Measurements from ENCODE around the gene TULP4.

- no peak for TF ChIP-seq CTCF (IDR thresholded peaks at IDR 0.05)
- no peak for TF ChIP-seq TEAD4 (CRISPR knock-in tag; IDR thresholded peaks at IDR 0.05)
- no peak for TF ChIP-seq ZNF317 (CRISPR knock-in tag; IDR thresholded peaks at IDR 0.05; ENCODE audit: borderline replicate concordance, low read depth)
- TF ChIP-seq ATF3 (CRISPR knock-in tag; conservative IDR thresholded peaks at IDR 0.05): no peak
- no peak for TF ChIP-seq JUN (CRISPR knock-in tag; IDR thresholded peaks at IDR 0.05)
- TF ChIP-seq TCF7 (CRISPR knock-in tag; IDR thresholded peaks at IDR 0.05; ENCODE audit: low read depth): no peak
- no peak for TF ChIP-seq MAX (CRISPR knock-in tag; IDR thresholded peaks at IDR 0.05)
- no peak for TF ChIP-seq PREB (CRISPR knock-in tag; IDR thresholded peaks at IDR 0.05; ENCODE audit: borderline replicate concordance)
- no peak for TF ChIP-seq OVOL2 (CRISPR knock-in tag; IDR thresholded peaks at IDR 0.05; ENCODE audit: borderline replicate concordance)
- TF ChIP-seq NR1H2 (CRISPR knock-in tag; IDR thresholded peaks at IDR 0.05): no peak
- no peak for TF ChIP-seq ESRRA (CRISPR knock-in tag; IDR thresholded peaks at IDR 0.05; ENCODE audit: borderline replicate concordance)
- TF ChIP-seq PRDM15 (CRISPR knock-in tag; IDR thresholded peaks at IDR 0.05): no peak
- TF ChIP-seq FOXJ3 (CRISPR knock-in tag; IDR thresholded peaks at IDR 0.05; ENCODE audit: borderline replicate concordance): no peak
Observed at GRCh38 chr6:158334534-158334933, 22.3 kb downstream of the TULP4 start.
